ENCODE measurements around the gene ARSB.
"Not testable (repeated sequence)": the region's sequence is repeated elsewhere in the genome, so short reads cannot be mapped to it uniquely, and the experiment has no call there.

The ARSB gene

DNA sequence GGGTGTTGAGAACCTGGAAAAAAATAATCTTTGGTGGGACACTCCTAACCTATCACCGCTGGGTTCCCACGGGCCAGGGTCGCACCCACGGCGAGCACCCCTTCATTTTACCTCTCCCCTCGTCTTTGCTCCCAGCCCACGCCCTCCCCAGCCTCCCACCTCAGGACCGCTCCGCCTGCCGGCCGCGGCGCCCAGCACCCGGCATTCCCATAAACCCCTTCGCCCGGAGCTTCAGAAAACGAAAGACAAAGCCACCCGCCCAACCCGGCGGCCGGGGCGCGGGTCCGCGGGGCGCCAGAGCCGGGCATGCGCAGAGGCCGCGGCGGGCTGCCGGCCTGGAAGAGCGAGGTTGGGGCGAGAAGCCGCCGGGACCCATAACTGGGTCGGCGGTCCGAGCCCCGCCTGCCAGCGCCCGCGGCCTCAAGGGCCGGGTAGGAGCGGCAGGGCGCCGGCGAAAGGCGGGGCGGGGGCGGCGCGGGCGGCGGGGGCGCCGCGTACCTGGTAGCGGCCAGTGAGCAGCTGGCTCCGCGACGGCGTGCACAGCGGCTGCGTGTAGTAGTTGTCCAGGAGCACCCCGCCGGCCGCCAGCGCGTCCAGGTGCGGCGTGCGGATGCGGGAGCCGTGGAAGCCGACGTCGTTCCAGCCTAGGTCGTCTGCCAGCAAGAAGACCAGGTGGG is 533 bp downstream of the ARSB start:
- Histone ChIP-seq H3K4me3 (ENCODE audit: low read length) (peak overlapping the region; percentile 95), H2AFZ (ENCODE audit: low read depth, low read length) (peak overlapping the region; percentile 91)

DNA sequence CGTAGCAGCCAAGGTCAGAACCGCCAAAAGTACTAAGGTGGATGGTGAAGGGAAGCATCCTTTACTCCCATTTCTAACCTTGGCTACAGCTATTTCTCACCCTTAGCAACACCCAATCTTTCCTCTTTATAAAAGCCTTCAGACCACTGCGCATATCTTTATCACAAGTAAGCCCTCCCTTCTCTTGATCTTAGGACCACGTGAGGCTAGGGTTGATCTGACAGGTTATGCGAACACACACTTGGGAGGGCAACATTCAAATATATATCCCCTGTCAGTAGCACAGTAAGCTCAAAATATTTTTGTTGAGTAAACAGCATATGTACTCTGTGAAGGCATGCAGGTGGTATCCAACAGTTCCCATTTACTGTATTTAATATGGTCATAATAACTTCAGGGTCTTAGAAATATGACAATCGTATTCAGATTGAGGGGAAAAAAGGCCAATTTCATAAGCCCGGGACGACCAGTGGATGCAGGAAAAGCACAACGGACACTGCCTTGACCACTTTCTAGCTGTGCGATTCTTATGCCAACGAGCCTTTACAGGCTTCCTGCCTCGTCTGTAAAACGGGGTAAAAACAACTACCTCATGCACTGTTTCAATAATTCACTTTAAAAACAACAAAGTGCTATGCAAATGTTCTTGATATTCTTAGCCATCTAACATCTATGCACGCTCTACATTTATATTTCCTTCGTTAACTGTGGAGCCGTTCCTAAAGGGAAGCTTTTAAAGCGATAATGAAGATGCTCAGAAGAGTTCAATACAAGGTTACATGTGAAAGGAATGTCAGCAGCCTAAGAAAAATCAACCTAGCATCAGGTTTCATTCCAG is 1.3 kb downstream of the ARSB start:
- Histone ChIP-seq H3K36me3 (ENCODE audit: insufficient read depth, low read length) (no peaks in the 10 kb centered on the region), H3K9me3 (ENCODE audit: low read length) (no peaks in the 10 kb centered on the region), H2AFZ (ENCODE audit: low read depth, low read length) (peak overlapping the region; percentile 91)

More for the DNA sequence above, 533 bp downstream of the ARSB start:
- Histone ChIP-seq H3K4me1 (ENCODE audit: insufficient read depth, low read length) (peaks cover 20% of the 10 kb centered on the region), H3K9me3 (ENCODE audit: low read length) (no peaks in the 10 kb centered on the region), H3K27me3 (ENCODE audit: insufficient read depth, low read length) (no peaks in the 10 kb centered on the region), H3K36me3 (ENCODE audit: insufficient read depth, low read length) (no peaks in the 10 kb centered on the region)

DNA sequence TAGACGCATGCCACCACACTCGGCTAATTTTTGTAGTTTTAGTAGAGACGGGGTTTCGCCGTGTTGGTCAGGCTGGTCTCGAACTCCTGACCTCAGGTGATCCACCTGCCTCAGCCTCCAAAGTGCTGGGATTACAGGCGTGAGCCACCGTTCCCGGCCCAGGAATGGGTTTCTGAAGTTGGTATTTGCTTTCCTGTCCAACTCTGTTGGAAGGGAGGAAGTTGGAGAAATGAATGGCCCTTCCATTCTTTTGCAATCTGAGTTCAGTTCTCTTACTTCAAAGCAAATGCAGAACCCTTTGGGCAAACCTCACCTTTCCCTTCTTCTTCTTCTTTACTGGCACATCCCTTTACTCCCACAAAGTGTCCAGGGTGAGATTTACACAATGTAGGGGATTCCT is 1.9 kb downstream of the ARSB start:
- H2AFZ ChIP-seq (ENCODE audit: low read depth, low read length); H3K27me3 ChIP-seq (ENCODE audit: insufficient read depth, low read length); H3K9me3 ChIP-seq (ENCODE audit: low read length); H3K36me3 ChIP-seq (ENCODE audit: insufficient read depth, low read length): not testable (repeated sequence)
- H3K4me3 ChIP-seq (ENCODE audit: low read length) = peak overlapping the region; percentile 95
- H3K4me1 ChIP-seq (ENCODE audit: insufficient read depth, low read length) = peaks cover 20% of the 10 kb centered on the region

More for the DNA sequence above, 1.3 kb downstream of the ARSB start:
- peaks cover 20% of the 10 kb centered on the region for H3K4me1 ChIP-seq (ENCODE audit: insufficient read depth, low read length)
- no peaks in the 10 kb centered on the region for H3K27me3 ChIP-seq (ENCODE audit: insufficient read depth, low read length)
- peak overlapping the region; percentile 95 for H3K4me3 ChIP-seq (ENCODE audit: low read length)

GRCh38 chr5:78979909-78980308 is 5.2 kb downstream of the ARSB start:
- H2AFZ ChIP-seq (ENCODE audit: low read depth, low read length) = no peak overlapping the region
- no peaks in the 10 kb centered on the region for H3K9me3 ChIP-seq (ENCODE audit: low read length)
- no peak overlapping the region for H3K4me3 ChIP-seq (ENCODE audit: low read length)
- H3K36me3 ChIP-seq (ENCODE audit: insufficient read depth, low read length) = no peaks in the 10 kb centered on the region
- H3K27me3 ChIP-seq (ENCODE audit: insufficient read depth, low read length) = no peaks in the 10 kb centered on the region
- peaks cover 9% of the 10 kb centered on the region for H3K4me1 ChIP-seq (ENCODE audit: insufficient read depth, low read length)

- Histone ChIP-seq H3K4me1 (ENCODE audit: insufficient read depth, low read length) (peaks cover 9% of the 10 kb centered on the region), H2AFZ (ENCODE audit: low read depth, low read length) (no peak overlapping the region), H3K4me3 (ENCODE audit: low read length) (no peak overlapping the region), H3K9me3 (ENCODE audit: low read length) (no peaks in the 10 kb centered on the region), H3K27me3 (ENCODE audit: insufficient read depth, low read length) (no peaks in the 10 kb centered on the region), H3K36me3 (ENCODE audit: insufficient read depth, low read length) (no peaks in the 10 kb centered on the region)
Observed at GRCh38 chr5:78979117-78979742, 5.9 kb downstream of the ARSB start.

DNA sequence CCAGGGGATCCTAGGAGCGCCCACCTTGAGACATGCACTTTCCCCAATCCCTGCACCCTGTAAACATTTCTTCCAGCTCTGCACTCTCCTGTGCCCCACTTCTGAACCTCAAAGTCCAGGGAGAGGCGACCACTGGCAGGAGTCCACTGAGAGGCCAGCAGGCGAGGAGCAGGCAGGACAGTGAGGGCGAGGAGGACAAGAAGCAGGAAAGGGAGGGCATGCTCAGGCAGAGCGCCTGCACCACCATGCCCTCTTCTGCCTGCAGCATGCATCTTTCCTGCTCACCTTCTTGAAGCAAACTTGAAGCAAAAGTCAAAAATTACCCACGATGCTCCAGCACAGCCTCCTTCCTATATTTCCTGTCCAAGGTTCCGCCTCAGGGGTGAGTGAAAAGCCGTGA is 10.1 kb downstream of the ARSB start:
- Histone ChIP-seq H3K4me1 (ENCODE audit: insufficient read depth, low read length) (no peaks in the 10 kb centered on the region), H3K27me3 (ENCODE audit: insufficient read depth, low read length) (no peaks in the 10 kb centered on the region), H3K4me3 (ENCODE audit: low read length) (no peak overlapping the region), H2AFZ (ENCODE audit: low read depth, low read length) (no peak overlapping the region), H3K36me3 (ENCODE audit: insufficient read depth, low read length) (no peaks in the 10 kb centered on the region), H3K9me3 (ENCODE audit: low read length) (no peaks in the 10 kb centered on the region)

- H3K4me1 ChIP-seq (ENCODE audit: insufficient read depth, low read length) = no peaks in the 10 kb centered on the region
- H3K4me3 ChIP-seq (ENCODE audit: low read length) = no peak overlapping the region
- no peaks in the 10 kb centered on the region for H3K9me3 ChIP-seq (ENCODE audit: low read length)
Observed at GRCh38 chr5:78974601-78975000, 10.5 kb downstream of the ARSB start.

DNA sequence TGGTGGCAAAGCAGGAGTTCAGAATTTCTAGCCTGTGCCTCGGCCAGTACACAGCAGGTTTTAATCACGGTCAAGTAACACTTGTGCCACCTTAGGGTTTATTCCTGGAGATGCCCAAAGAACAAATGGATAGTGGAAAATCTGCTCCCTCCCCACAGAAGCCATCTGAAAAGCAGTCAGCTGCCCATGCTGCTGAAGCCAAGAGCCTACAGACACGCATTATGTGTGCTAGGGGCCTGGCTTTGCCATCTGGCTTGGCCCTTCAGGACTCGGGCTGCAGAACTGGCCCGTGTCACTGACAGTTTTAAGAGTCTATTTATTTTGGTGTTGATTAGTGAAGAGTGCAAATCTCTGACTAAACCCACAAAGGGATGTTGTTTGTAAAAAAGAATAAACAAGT is 11.1 kb downstream of the ARSB start:
- Histone ChIP-seq H2AFZ (ENCODE audit: low read depth, low read length) (no peak overlapping the region), H3K9me3 (ENCODE audit: low read length) (no peaks in the 10 kb centered on the region)

More at GRCh38 chr5:78974601-78975000, 10.5 kb downstream of the ARSB start:
- no peaks in the 10 kb centered on the region for H3K36me3 ChIP-seq (ENCODE audit: insufficient read depth, low read length)
- no peak overlapping the region for H2AFZ ChIP-seq (ENCODE audit: low read depth, low read length)
- H3K27me3 ChIP-seq (ENCODE audit: insufficient read depth, low read length) = no peaks in the 10 kb centered on the region

GRCh38 chr5:78972654-78973428 is 12.3 kb downstream of the ARSB start:
- H3K4me3 ChIP-seq (ENCODE audit: low read length) = no peak overlapping the region
- H3K27me3 ChIP-seq (ENCODE audit: insufficient read depth, low read length) = no peaks in the 10 kb centered on the region
- no peak overlapping the region for H2AFZ ChIP-seq (ENCODE audit: low read depth, low read length)
- H3K9me3 ChIP-seq (ENCODE audit: low read length) = no peaks in the 10 kb centered on the region
- peaks cover 2% of the 10 kb centered on the region for H3K36me3 ChIP-seq (ENCODE audit: insufficient read depth, low read length)
- no peaks in the 10 kb centered on the region for H3K4me1 ChIP-seq (ENCODE audit: insufficient read depth, low read length)

More for the DNA sequence above, 11.1 kb downstream of the ARSB start:
- Histone ChIP-seq H3K36me3 (ENCODE audit: insufficient read depth, low read length) (no peaks in the 10 kb centered on the region), H3K4me3 (ENCODE audit: low read length) (no peak overlapping the region), H3K27me3 (ENCODE audit: insufficient read depth, low read length) (no peaks in the 10 kb centered on the region), H3K4me1 (ENCODE audit: insufficient read depth, low read length) (no peaks in the 10 kb centered on the region)

DNA sequence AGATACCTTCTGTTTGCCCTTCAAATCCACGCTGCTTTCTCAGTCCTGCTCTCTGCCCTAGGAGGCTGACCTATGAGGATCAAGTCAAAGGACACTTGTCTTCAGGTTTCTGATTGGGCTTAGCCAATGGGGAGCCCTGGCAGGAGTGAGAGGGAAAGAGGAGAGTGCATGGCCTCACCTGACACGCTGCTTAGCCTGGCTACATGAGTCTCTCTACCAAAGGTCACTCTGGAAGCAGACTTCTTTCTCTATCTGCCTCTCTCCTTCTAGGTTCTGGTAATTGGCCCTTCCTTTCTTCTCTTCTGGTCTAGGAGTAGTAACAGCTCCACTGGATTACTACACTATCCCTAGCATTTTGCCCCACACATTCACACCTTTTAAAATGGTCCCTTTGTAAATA is 13.1 kb downstream of the ARSB start:
- no peak overlapping the region for H3K4me3 ChIP-seq (ENCODE audit: low read length)
- H3K27me3 ChIP-seq (ENCODE audit: insufficient read depth, low read length) = no peaks in the 10 kb centered on the region
- no peaks in the 10 kb centered on the region for H3K9me3 ChIP-seq (ENCODE audit: low read length)
- H3K4me1 ChIP-seq (ENCODE audit: insufficient read depth, low read length) = no peaks in the 10 kb centered on the region
- H2AFZ ChIP-seq (ENCODE audit: low read depth, low read length) = no peak overlapping the region
- peaks cover 2% of the 10 kb centered on the region for H3K36me3 ChIP-seq (ENCODE audit: insufficient read depth, low read length)

DNA sequence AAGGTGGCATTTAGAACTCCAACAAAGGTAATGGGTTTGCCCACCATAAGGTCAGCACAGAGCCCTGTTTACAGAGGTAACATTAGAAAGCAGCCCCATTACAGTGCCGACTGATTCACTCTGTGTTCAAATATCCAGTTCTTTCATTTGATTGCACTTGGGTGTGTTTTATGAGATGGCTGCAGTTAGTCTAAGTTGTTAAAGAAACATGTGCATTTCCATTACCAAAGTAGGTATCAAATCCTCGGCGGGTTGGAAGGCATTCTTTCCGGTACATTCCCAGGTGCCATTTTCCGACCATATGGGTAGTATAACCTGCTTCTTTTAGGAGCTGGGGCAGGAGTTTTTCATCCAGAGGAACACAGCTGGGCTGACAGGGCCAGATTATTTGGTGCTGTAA is 16.3 kb downstream of the ARSB start:
- no peaks in the 10 kb centered on the region for H3K9me3 ChIP-seq (ENCODE audit: low read length)
- no peak overlapping the region for H3K4me3 ChIP-seq (ENCODE audit: low read length)
- H3K4me1 ChIP-seq (ENCODE audit: insufficient read depth, low read length) = no peaks in the 10 kb centered on the region
- no peaks in the 10 kb centered on the region for H3K27me3 ChIP-seq (ENCODE audit: insufficient read depth, low read length)
- peaks cover 2% of the 10 kb centered on the region for H3K36me3 ChIP-seq (ENCODE audit: insufficient read depth, low read length)
- no peak overlapping the region for H2AFZ ChIP-seq (ENCODE audit: low read depth, low read length)

DNA sequence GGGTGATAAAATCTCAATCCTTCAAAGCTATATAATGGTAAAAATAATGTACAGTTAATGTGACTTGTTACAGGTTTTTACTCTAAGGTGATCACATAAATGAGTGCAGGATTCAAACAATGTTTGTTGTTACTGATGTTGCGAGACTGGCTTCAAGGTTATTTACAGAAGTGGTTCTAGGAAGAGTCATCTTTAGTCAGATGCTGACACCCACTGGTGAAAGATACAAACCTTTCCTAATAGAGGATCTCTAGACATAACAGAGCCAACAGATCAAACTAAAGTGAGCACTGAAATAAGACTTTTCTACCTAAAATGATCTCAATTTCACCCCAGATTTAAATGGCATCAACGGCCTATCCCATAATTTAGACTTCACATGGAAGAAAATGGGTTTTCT is 20.2 kb downstream of the ARSB start:
- H3K36me3 ChIP-seq (ENCODE audit: insufficient read depth, low read length) = peaks cover 2% of the 10 kb centered on the region
- H3K4me1 ChIP-seq (ENCODE audit: insufficient read depth, low read length) = no peaks in the 10 kb centered on the region
- H3K9me3 ChIP-seq (ENCODE audit: low read length) = no peaks in the 10 kb centered on the region
- H3K4me3 ChIP-seq (ENCODE audit: low read length) = no peak overlapping the region
- H3K27me3 ChIP-seq (ENCODE audit: insufficient read depth, low read length) = no peaks in the 10 kb centered on the region
- no peak overlapping the region for H2AFZ ChIP-seq (ENCODE audit: low read depth, low read length)
